ENCODE measurements around the gene C12orf75. TPM values are rescaled to one million over a fixed set of nuclear protein-coding genes. Genes with fewer than 3 reads are reported as not detected.

Gene C12orf75
- 49.2 and 49.9 TPM in 2 replicates for total RNA-seq

GRCh38 chr12:105330283-105330930 is at the start of gene C12orf75:
C12orf75 (plus strand) TSS chr12:105330691; CDS start chr12:105330892, 201 bp downstream.

Other genes starting within 250 kb of the C12orf75 start
- gene ALDH1L2, start 246.2 kb upstream of the C12orf75 start, total RNA-seq, result 1.9 and 2.9 TPM in 2 replicates
- 17.0 and 41.7 TPM in 2 replicates for gene WASHC4, start 223.0 kb upstream of the C12orf75 start, total RNA-seq
- gene APPL2, start 94.5 kb upstream of the C12orf75 start, total RNA-seq, result 17.1 and 45.8 TPM in 2 replicates

Measured in airway epithelial cell (primary cell).